ENCODE data around the gene MORC1.

MORC1 gene

GRCh38 chr3:108946292-108947285 is 171.3 kb downstream of the MORC1 start:
- DNase-seq (ENCODE audit: low read depth): peak; percentile 58

- DNase-seq (ENCODE audit: low read depth): no peak
Measured at GRCh38 chr3:108940568-108941263, 177.2 kb downstream of the MORC1 start.

- no peak for DNase-seq (ENCODE audit: low read depth)
Measured at GRCh38 chr3:108940166-108940565, 177.8 kb downstream of the MORC1 start.

- DNase-seq (ENCODE audit: low read depth): no peak
Measured at GRCh38 chr3:108936924-108937689, 180.8 kb downstream of the MORC1 start.

- no peak for DNase-seq (ENCODE audit: low read depth)
Measured at GRCh38 chr3:108931035-108931434, 186.9 kb downstream of the MORC1 start.

GRCh38 chr3:108918866-108919265 is 199.1 kb downstream of the MORC1 start:
- no peak for DNase-seq (ENCODE audit: low read depth)

GRCh38 chr3:108914774-108915641 is 202.9 kb downstream of the MORC1 start:
- peak; percentile 60 for DNase-seq (ENCODE audit: low read depth)

GRCh38 chr3:108909799-108910198 is 208.1 kb downstream of the MORC1 start:
- DNase-seq (ENCODE audit: low read depth): no peak

All from HS-5 (cell line).